B cell (primary cell): Measurements from ENCODE around the gene SYCP2. TPM values are rescaled to one million over a fixed set of nuclear protein-coding genes. Genes with fewer than 3 reads are reported as not detected.

Experiments
- ATAC-seq: fragments of 200-7000 bp; cut with Tn5 transposase; one replicate; pipeline ENCODE4 v1.10.0; 2021; ENCODE audit warnings: low read depth, mild to moderate bottlenecking, moderate number of reproducible peaks, moderate library complexity
- CTCF ChIA-PET: fragments of 350-600 bp; sonication (Branson Sonifier 250); formaldehyde crosslinking; loops from one replicate; lab custom pipeline; 2021; ENCODE audit warnings: antibody characterized with exemption, inconsistent platforms; lab: Charles Lee
- POLR2A ChIA-PET: fragments of 350-600 bp; sonication (Branson Sonifier 250); formaldehyde crosslinking; loops from one replicate; lab custom pipeline; 2021; ENCODE audit warnings: antibody characterized with exemption; lab: Charles Lee
- DNase-seq: peaks from one replicate; pipeline ENCODE4 v3.0.0; 2013
- H2AFZ ChIP-seq: 2 replicates; pipeline ENCODE4 v1.6.1; 2012; ENCODE audit warnings: mild to moderate bottlenecking, low read depth, low read length; ENCODE audit not compliant: insufficient read depth, poor library complexity, severe bottlenecking
- H3K27ac ChIP-seq, 2 donors: 1 replicate in 1 of 2; 2 replicates in 1 of 2; pipeline ENCODE4 v1.5.1; 2012 to 2013; ENCODE audit warnings: low read length in 2 of 2, mild to moderate bottlenecking in 2 of 2, moderate library complexity in 1 of 2
- H3K27me3 ChIP-seq, 4 experiments: fragments of 200-600 bp in 1 of 4; sonication (generic) in 1 of 4; replicated peaks in 1 of 4; 1 replicate in 2 of 4; 2 replicates in 2 of 4; pipeline versions ENCODE4 v1.6.1 to v1.7.0; 2013 to 2016; ENCODE audit warnings: low read length in 3 of 4, mild to moderate bottlenecking in 2 of 4, mixed read lengths in 1 of 4, moderate library complexity in 1 of 4; ENCODE audit not compliant: insufficient read depth in 4 of 4, control insufficient read depth in 3 of 4; ENCODE audit errors: control extremely low read depth in 1 of 4
- H3K36me3 ChIP-seq, 2 experiments: replicated peaks in 1 of 2; 1 replicate in 1 of 2; 2 replicates in 1 of 2; pipeline versions ENCODE4 v1.6.1 to v1.7.1; 2013; ENCODE audit warnings: low read length in 1 of 2; ENCODE audit not compliant: insufficient read depth in 2 of 2, control insufficient read depth in 1 of 2; ENCODE audit errors: control extremely low read depth in 1 of 2, extremely low read depth in 1 of 2
- H3K4me1 ChIP-seq, 2 donors: fragments of 200-600 bp in 1 of 2; sonication (generic) in 1 of 2; 1 replicate in 1 of 2; 2 replicates in 1 of 2; pipeline versions ENCODE4 v1.5.1 to v1.6.1; 2013 to 2017; ENCODE audit warnings: low read length in 2 of 2; ENCODE audit not compliant: control insufficient read depth in 2 of 2, insufficient read depth in 2 of 2
- H3K4me2 ChIP-seq: replicated peaks from 2 replicates; pipeline ENCODE3; 2012; ENCODE audit warnings: mild to moderate bottlenecking, low read depth, low read length; ENCODE audit not compliant: poor library complexity, severe bottlenecking
- H3K4me3 ChIP-seq, 5 experiments: fragments of 200-600 bp in 1 of 5; sonication (generic) in 1 of 5; 1 replicate in 3 of 5; 2 replicates in 2 of 5; pipeline versions ENCODE4 v1.5.1 to v1.7.0; 2011 to 2016; ENCODE audit warnings: low read length in 4 of 5, mild to moderate bottlenecking in 4 of 5, low read depth in 2 of 5, control low read depth in 1 of 5, moderate library complexity in 1 of 5; ENCODE audit not compliant: insufficient read depth in 1 of 5; ENCODE audit errors: control extremely low read depth in 1 of 5, extremely low read depth in 1 of 5
- H3K79me2 ChIP-seq: fragments of 200-600 bp; sonication (generic); one replicate; pipeline ENCODE4 v1.6.0; 2016; ENCODE audit warnings: low read length; ENCODE audit not compliant: control insufficient read depth, insufficient read depth
- H3K9ac ChIP-seq: fragments of 200-600 bp; sonication (generic); 2 replicates; pipeline ENCODE4 v1.6.1; 2017; ENCODE audit warnings: mild to moderate bottlenecking, low read length, moderate library complexity
- H3K9me3 ChIP-seq, 3 donors: one replicate each; pipeline versions ENCODE4 v1.6.1 to v1.7.1; 2013; ENCODE audit warnings: low read length in 2 of 3; ENCODE audit not compliant: control insufficient read depth in 2 of 3, insufficient read depth in 1 of 3; ENCODE audit errors: control extremely low read depth in 1 of 3
- H4K20me1 ChIP-seq: 2 replicates; pipeline ENCODE4 v1.6.0; 2012; ENCODE audit warnings: mild to moderate bottlenecking, low read length; ENCODE audit not compliant: insufficient read depth, control insufficient read depth, poor library complexity, severe bottlenecking
- H3K27ac Mint-ChIP-seq: one replicate; pipeline ENCODE4 v1.8.0; 2021; ENCODE audit warnings: mixed read lengths
- H3K27me3 Mint-ChIP-seq: one replicate; pipeline ENCODE4 v1.8.0; 2021; ENCODE audit warnings: mixed read lengths
- H3K4me1 Mint-ChIP-seq: one replicate; pipeline ENCODE4 v1.8.0; 2021; ENCODE audit warnings: mixed read lengths
- H3K4me3 Mint-ChIP-seq: one replicate; pipeline ENCODE4 v1.8.0; 2021; ENCODE audit warnings: mixed read lengths
- H3K9me3 Mint-ChIP-seq: one replicate; pipeline ENCODE4 v1.8.0; 2022; ENCODE audit warnings: mixed read lengths; ENCODE audit not compliant: insufficient read depth
- EZH2 ChIP-seq: IDR thresholded peaks from 2 replicates; pipeline ENCODE4 v1.6.1; 2012; ENCODE audit warnings: borderline replicate concordance, low read depth, mild to moderate bottlenecking, moderate library complexity, low read length; ENCODE audit not compliant: insufficient read depth, poor library complexity, severe bottlenecking
- WGBS: methylation state at CpG from one replicate; pipeline ENCODE4 v1.1.5; 2013; ENCODE audit warnings: missing lambda C conversion rate; ENCODE audit not compliant: insufficient coverage; 5-methylcytosine and 5-hydroxymethylcytosine counted together
- intact Hi-C: fragments of 100-400 bp; cut with micrococcal nuclease; formaldehyde crosslinking; loops from one replicate; pipeline ENCODE4 v1.10.0; 2022
- polyA plus RNA-seq: library from polyadenylated mRNA; depleted of rRNA; stranded (reverse); fragments of >200 nt; gene quantifications from 2 replicates; pipeline ENCODE4 v1.2.3, GENCODE V29; 2012
- total RNA-seq, 2 donors: library from RNA; stranded (reverse); fragments of 120-200 nt in 1 of 2; gene quantifications; 1 replicate in 1 of 2; 2 replicates in 1 of 2; pipeline versions ENCODE4 v1.2.3 to v1.2.4, GENCODE V29; 2013 to 2022
- TF ChIP-seq, protein P1 (sequence below): fragments of 200-600 bp; IDR thresholded peaks from one replicate; pipeline ENCODE4 v1.8.0; 2022; ENCODE audit warnings: antibody characterized with exemption, mild to moderate bottlenecking

The SYCP2 gene
- total and polyA plus RNA-seq, 2 donors (not counting 1 experiment from before 2014, with no cell fraction given) = 0.98 to 4.5 TPM

DNA sequence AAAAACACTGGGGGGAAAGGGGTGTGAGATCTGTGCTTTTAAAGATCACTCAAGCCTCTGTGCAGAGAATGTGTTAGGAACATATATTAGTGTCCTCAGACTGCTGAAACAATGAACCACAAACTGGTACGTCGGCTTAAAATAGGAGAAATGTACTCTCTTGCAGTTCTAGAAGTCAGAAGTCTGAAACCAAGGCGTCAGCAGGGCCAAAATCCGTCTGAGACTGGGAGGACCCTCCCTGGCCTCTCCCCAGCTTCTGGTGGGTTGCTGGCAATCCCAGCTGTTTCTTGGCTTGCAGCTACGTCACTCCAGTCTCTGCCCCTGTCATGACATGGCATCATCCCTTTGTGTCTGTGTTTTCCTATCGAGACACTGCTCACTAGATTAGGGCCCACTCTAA is 28.7 kb upstream of the SYCP2 start:
- Mint-ChIP-seq H3K9me3 (no peaks in the 10 kb centered on the region), H3K27me3 (no peaks in the 10 kb centered on the region), H3K4me3 (no peak overlapping the region), H3K27ac (no peak overlapping the region), H3K4me1 (no peaks in the 10 kb centered on the region)
- no peak overlapping the region for H2AFZ ChIP-seq
- H4K20me1 ChIP-seq = no peaks in the 10 kb centered on the region
- ChIA-PET POLR2A (no interaction called here), CTCF (no interaction called here)
- H3K4me3 ChIP-seq = no peak overlapping the region
- no peaks in the 10 kb centered on the region for H3K4me1 ChIP-seq
- no peaks in the 10 kb centered on the region for H3K79me2 ChIP-seq
- H3K9ac ChIP-seq = no peak overlapping the region
- intact Hi-C loops = no loop called here
- no peak for DNase-seq
- no peaks in the 10 kb centered on the region for H3K9me3 ChIP-seq
- H3K36me3 ChIP-seq = no peaks in the 10 kb centered on the region
- no peaks in the 10 kb centered on the region for H3K27me3 ChIP-seq
- no peak overlapping the region for H3K4me2 ChIP-seq
- TF ChIP-seq, protein P1, sequence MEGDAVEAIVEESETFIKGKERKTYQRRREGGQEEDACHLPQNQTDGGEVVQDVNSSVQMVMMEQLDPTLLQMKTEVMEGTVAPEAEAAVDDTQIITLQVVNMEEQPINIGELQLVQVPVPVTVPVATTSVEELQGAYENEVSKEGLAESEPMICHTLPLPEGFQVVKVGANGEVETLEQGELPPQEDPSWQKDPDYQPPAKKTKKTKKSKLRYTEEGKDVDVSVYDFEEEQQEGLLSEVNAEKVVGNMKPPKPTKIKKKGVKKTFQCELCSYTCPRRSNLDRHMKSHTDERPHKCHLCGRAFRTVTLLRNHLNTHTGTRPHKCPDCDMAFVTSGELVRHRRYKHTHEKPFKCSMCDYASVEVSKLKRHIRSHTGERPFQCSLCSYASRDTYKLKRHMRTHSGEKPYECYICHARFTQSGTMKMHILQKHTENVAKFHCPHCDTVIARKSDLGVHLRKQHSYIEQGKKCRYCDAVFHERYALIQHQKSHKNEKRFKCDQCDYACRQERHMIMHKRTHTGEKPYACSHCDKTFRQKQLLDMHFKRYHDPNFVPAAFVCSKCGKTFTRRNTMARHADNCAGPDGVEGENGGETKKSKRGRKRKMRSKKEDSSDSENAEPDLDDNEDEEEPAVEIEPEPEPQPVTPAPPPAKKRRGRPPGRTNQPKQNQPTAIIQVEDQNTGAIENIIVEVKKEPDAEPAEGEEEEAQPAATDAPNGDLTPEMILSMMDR = no peak
- TF ChIP-seq EZH2 = no peak
- WGBS = 97% methylated on average over 6 of the region's 6 CpGs
- no peak overlapping the region for H3K27ac ChIP-seq
- ATAC-seq = no peak

DNA sequence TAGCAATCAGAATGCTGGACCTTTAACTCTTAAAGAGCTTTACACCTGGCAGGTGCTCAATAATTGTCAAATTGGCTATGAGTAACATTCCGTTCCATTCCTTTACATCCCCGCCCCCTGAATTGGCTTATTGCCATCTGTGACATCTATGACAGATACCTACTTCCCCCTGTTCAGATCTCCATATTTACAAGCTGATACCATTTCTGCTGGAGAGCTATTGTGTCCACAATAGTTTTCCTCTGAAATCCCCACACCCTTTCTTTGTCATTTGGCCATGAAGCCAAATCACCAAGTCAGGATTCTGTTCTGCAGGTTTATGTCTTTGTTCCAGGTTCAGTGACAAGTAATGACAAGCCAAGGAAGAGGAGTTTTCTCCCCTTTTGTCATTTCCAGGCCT is 28.0 kb upstream of the SYCP2 start:
- ATAC-seq (no peak), DNase-seq (no peak)
- H3K27me3 ChIP-seq = no peaks in the 10 kb centered on the region
- H3K4me3 ChIP-seq = no peak overlapping the region
- Mint-ChIP-seq H3K27ac (no peak overlapping the region), H3K9me3 (no peaks in the 10 kb centered on the region), H3K27me3 (no peaks in the 10 kb centered on the region), H3K4me1 (no peaks in the 10 kb centered on the region), H3K4me3 (no peak overlapping the region)
- H3K4me2 ChIP-seq = no peak overlapping the region
- no peaks in the 10 kb centered on the region for H3K79me2 ChIP-seq
- intact Hi-C loops = no loop called here
- no peaks in the 10 kb centered on the region for H4K20me1 ChIP-seq
- ChIA-PET CTCF (no interaction called here), POLR2A (no interaction called here)
- no peak overlapping the region for H3K9ac ChIP-seq
- no peak overlapping the region for H3K27ac ChIP-seq
- 100% methylated on average over 2 of the region's 2 CpGs for WGBS
- H3K4me1 ChIP-seq = no peaks in the 10 kb centered on the region
- H3K9me3 ChIP-seq = no peaks in the 10 kb centered on the region
- TF ChIP-seq, protein P1 = no peak
- no peak for TF ChIP-seq EZH2
- no peak overlapping the region for H2AFZ ChIP-seq
- no peaks in the 10 kb centered on the region for H3K36me3 ChIP-seq
